Measurements from ENCODE around the gene TMEM52B. TPM values are rescaled to one million over a fixed set of nuclear protein-coding genes. Genes with fewer than 3 reads are reported as not detected.

TMEM52B gene
- total and polyA plus RNA-seq, 2 of the 13 experiments (the other 11 are each of a cell fraction or from before 2014, with no cell fraction given): not detected

GRCh38 chr12:10211940-10212738 is 33.3 kb downstream of the TMEM52B start (continued):
- TF ChIP-seq GPN1 (CRISPR knock-in tag; IDR thresholded peaks at IDR 0.05; ENCODE audit: borderline replicate concordance): no peak
- peak; percentile 90 for TF ChIP-seq BHLHE40 (IDR thresholded peaks at IDR 0.05; ENCODE audit: low read length)
- TF ChIP-seq ATM (IDR thresholded peaks at IDR 0.05; ENCODE audit: borderline replicate concordance): no peak
- no peak for TF ChIP-seq TCF7 (IDR thresholded peaks at IDR 0.05; ENCODE audit: low read depth)
- no peak for TF ChIP-seq SMAD1 (CRISPR knock-in tag; IDR thresholded peaks at IDR 0.05; ENCODE audit: borderline replicate concordance, low read depth)
- TF ChIP-seq ZNF563 (CRISPR knock-in tag; IDR thresholded peaks at IDR 0.05): peak; percentile 93
- peak; percentile 19; the same call in 1 of the 2 replicates for TF ChIP-seq ZNF644 (CRISPR knock-in tag; IDR thresholded peaks at IDR 0.05; ENCODE audit: low read depth)
- no peak for TF ChIP-seq HOMEZ (CRISPR knock-in tag; IDR thresholded peaks at IDR 0.05; ENCODE audit: low read depth)
- no peak for TF ChIP-seq ZNF839 (CRISPR knock-in tag; IDR thresholded peaks at IDR 0.05; ENCODE audit: borderline replicate concordance)
- TF ChIP-seq PRMT3 (CRISPR knock-in tag; IDR thresholded peaks at IDR 0.05; ENCODE audit: borderline replicate concordance, low read depth): no peak
- no peak for TF ChIP-seq AGO1 (IDR thresholded peaks at IDR 0.05; ENCODE audit: low read depth, low read length, poor library complexity, severe bottlenecking)
- TF ChIP-seq GRHL1 (CRISPR knock-in tag; conservative IDR thresholded peaks at IDR 0.05): no peak
- TF ChIP-seq ESRRA (CRISPR knock-in tag; IDR thresholded peaks at IDR 0.05; ENCODE audit: low read depth): peak; percentile 65
- peak; percentile 52 for TF ChIP-seq MED1 (CRISPR knock-in tag; IDR thresholded peaks at IDR 0.05)
- TF ChIP-seq ZMYM2 (CRISPR knock-in tag; IDR thresholded peaks at IDR 0.05): peak; percentile 90
- no peak for TF ChIP-seq HCFC1 (IDR thresholded peaks at IDR 0.05; ENCODE audit: low read depth, low read length)
- TF ChIP-seq ZNF275 (CRISPR knock-in tag; IDR thresholded peaks at IDR 0.05; ENCODE audit: borderline replicate concordance): no peak
- no peak for TF ChIP-seq THAP8 (CRISPR knock-in tag; IDR thresholded peaks at IDR 0.05; ENCODE audit: borderline replicate concordance)
- 0 out of 2 replicates have a peak, but pooled peaks have one; percentile 34 for TF ChIP-seq ZNF136 (CRISPR knock-in tag; IDR thresholded peaks at IDR 0.05; ENCODE audit: low read depth)
- no peak for TF ChIP-seq EEA1 (CRISPR knock-in tag; IDR thresholded peaks at IDR 0.05; ENCODE audit: borderline replicate concordance)
- no peak for TF ChIP-seq ZNF598 (CRISPR knock-in tag; IDR thresholded peaks at IDR 0.05; ENCODE audit: borderline replicate concordance)
- 0 out of 2 replicates have a peak, but pooled peaks have one; percentile 43 for TF ChIP-seq TBX2 (CRISPR knock-in tag; IDR thresholded peaks at IDR 0.05; ENCODE audit: borderline replicate concordance)
- TF ChIP-seq SCMH1 (CRISPR knock-in tag; IDR thresholded peaks at IDR 0.05; ENCODE audit: borderline replicate concordance): no peak
- TF ChIP-seq ZNF670 (CRISPR knock-in tag; IDR thresholded peaks at IDR 0.05; ENCODE audit: borderline replicate concordance): peak; percentile 81; the same call in 1 of the 2 replicates
- TF ChIP-seq ELF3 (CRISPR knock-in tag; IDR thresholded peaks at IDR 0.05): peak; percentile 48

Measured in HepG2 (cell line).